ENCODE results near the gene MLH1.

Gene MLH1

GRCh38 chr3:36991147-36991546 lies 2.2 kb upstream of the MLH1 start:
- no peak for DNase-seq (ENCODE audit: low spot score in 2 of 2)
- Mint-ChIP-seq H3K4me1 (peaks cover 23% of the 10 kb centered on the region), H3K27me3 (no peaks in the 10 kb centered on the region), H3K9me3 (no peaks in the 10 kb centered on the region), H3K4me3 (no peak overlapping the region), H3K27ac (ENCODE audit: low read depth) (no peak overlapping the region), H3K36me3 (ENCODE audit: insufficient read depth) (peaks cover 31% of the 10 kb centered on the region)
- ATAC-seq (replicated peaks; ENCODE audit: extremely low read depth, poor library complexity, severe bottlenecking): no peak

GRCh38 chr3:36991923-36992805 lies 1.2 kb upstream of the MLH1 start:
- Mint-ChIP-seq H3K9me3 (no peaks in the 10 kb centered on the region), H3K36me3 (ENCODE audit: insufficient read depth) (peaks cover 35% of the 10 kb centered on the region), H3K27me3 (no peaks in the 10 kb centered on the region), H3K27ac (ENCODE audit: low read depth) (no peak overlapping the region), H3K4me3 (no peak overlapping the region), H3K4me1 (peaks cover 29% of the 10 kb centered on the region)
- DNase-seq (ENCODE audit: low spot score in 2 of 2) (no peak), ATAC-seq (replicated peaks; ENCODE audit: extremely low read depth, poor library complexity, severe bottlenecking) (no peak)

GRCh38 chr3:36992806-36993325 lies 452 bp upstream of the MLH1 start, which contains the start of gene EPM2AIP1:
Gene EPM2AIP1 (minus strand): TSS chr3:36993131. CDS start chr3:36993077, 54 bp downstream.
- peaks cover 39% of the 10 kb centered on the region for H3K36me3 Mint-ChIP-seq (ENCODE audit: insufficient read depth)
- H3K4me1 Mint-ChIP-seq: peaks cover 30% of the 10 kb centered on the region
- H3K9me3 Mint-ChIP-seq: no peaks in the 10 kb centered on the region
- H3K27ac Mint-ChIP-seq (ENCODE audit: low read depth): no peak within 1 kb of the TSS
- no peak within 1 kb of the TSS for H3K4me3 Mint-ChIP-seq
- DNase-seq (ENCODE audit: low spot score in 2 of 2): no peak
- peak; percentile 85 for ATAC-seq (replicated peaks; ENCODE audit: extremely low read depth, poor library complexity, severe bottlenecking)
- H3K27me3 Mint-ChIP-seq: no peaks in the 10 kb centered on the region

- Mint-ChIP-seq H3K27me3 (no peaks in the 10 kb centered on the region), H3K4me1 (no peaks in the 10 kb centered on the region), H3K9me3 (no peaks in the 10 kb centered on the region), H3K4me3 (no peak overlapping the region), H3K27ac (ENCODE audit: low read depth) (no peak overlapping the region), H3K36me3 (ENCODE audit: insufficient read depth) (peaks cover 44% of the 10 kb centered on the region)
- DNase-seq (ENCODE audit: low spot score in 2 of 2) (no peak), ATAC-seq (replicated peaks; ENCODE audit: extremely low read depth, poor library complexity, severe bottlenecking) (no peak)
These were observed 21.3 kb downstream of the MLH1 start for GRCh38 chr3:37014620-37015019.

GRCh38 chr3:37015642-37016041 lies 22.3 kb downstream of the MLH1 start:
- Mint-ChIP-seq H3K4me1 (no peaks in the 10 kb centered on the region), H3K27ac (ENCODE audit: low read depth) (no peak overlapping the region), H3K27me3 (no peaks in the 10 kb centered on the region), H3K36me3 (ENCODE audit: insufficient read depth) (peaks cover 46% of the 10 kb centered on the region), H3K4me3 (no peak overlapping the region), H3K9me3 (no peaks in the 10 kb centered on the region)
- ATAC-seq (replicated peaks; ENCODE audit: extremely low read depth, poor library complexity, severe bottlenecking) (no peak), DNase-seq (ENCODE audit: low spot score in 2 of 2) (no peak)

GRCh38 chr3:37016903-37017302 lies 23.6 kb downstream of the MLH1 start:
- no peaks in the 10 kb centered on the region for H3K27me3 Mint-ChIP-seq
- no peak for ATAC-seq (replicated peaks; ENCODE audit: extremely low read depth, poor library complexity, severe bottlenecking)
- no peaks in the 10 kb centered on the region for H3K9me3 Mint-ChIP-seq
- peaks cover 5% of the 10 kb centered on the region for H3K4me1 Mint-ChIP-seq
- DNase-seq (ENCODE audit: low spot score in 2 of 2): no peak
- no peak overlapping the region for H3K4me3 Mint-ChIP-seq
- H3K27ac Mint-ChIP-seq (ENCODE audit: low read depth): no peak overlapping the region
- peaks cover 44% of the 10 kb centered on the region for H3K36me3 Mint-ChIP-seq (ENCODE audit: insufficient read depth)

- Mint-ChIP-seq H3K9me3 (no peaks in the 10 kb centered on the region), H3K4me1 (peaks cover 5% of the 10 kb centered on the region), H3K27me3 (no peaks in the 10 kb centered on the region), H3K4me3 (no peak overlapping the region), H3K36me3 (ENCODE audit: insufficient read depth) (peaks cover 43% of the 10 kb centered on the region), H3K27ac (ENCODE audit: low read depth) (no peak overlapping the region)
- ATAC-seq (replicated peaks; ENCODE audit: extremely low read depth, poor library complexity, severe bottlenecking): no peak
- no peak for DNase-seq (ENCODE audit: low spot score in 2 of 2)
These were observed 24.4 kb downstream of the MLH1 start for GRCh38 chr3:37017683-37018082.

- DNase-seq (ENCODE audit: low spot score in 2 of 2) (no peak), ATAC-seq (replicated peaks; ENCODE audit: extremely low read depth, poor library complexity, severe bottlenecking) (no peak)
- H3K4me1 Mint-ChIP-seq: peaks cover 10% of the 10 kb centered on the region
- no peak overlapping the region for H3K4me3 Mint-ChIP-seq
- H3K27me3 Mint-ChIP-seq: no peaks in the 10 kb centered on the region
- no peak overlapping the region for H3K27ac Mint-ChIP-seq (ENCODE audit: low read depth)
- H3K36me3 Mint-ChIP-seq (ENCODE audit: insufficient read depth): peaks cover 59% of the 10 kb centered on the region
- H3K9me3 Mint-ChIP-seq: no peaks in the 10 kb centered on the region
These were observed 30.8 kb downstream of the MLH1 start for GRCh38 chr3:37024092-37024491.

- DNase-seq (ENCODE audit: low spot score in 2 of 2): no peak
- Mint-ChIP-seq H3K27me3 (no peaks in the 10 kb centered on the region), H3K9me3 (no peaks in the 10 kb centered on the region), H3K27ac (ENCODE audit: low read depth) (no peak overlapping the region), H3K4me1 (peaks cover 10% of the 10 kb centered on the region), H3K36me3 (ENCODE audit: insufficient read depth) (peaks cover 57% of the 10 kb centered on the region), H3K4me3 (no peak overlapping the region)
- ATAC-seq (replicated peaks; ENCODE audit: extremely low read depth, poor library complexity, severe bottlenecking): no peak
These were observed 31.6 kb downstream of the MLH1 start for GRCh38 chr3:37024820-37025405.

GRCh38 chr3:37025561-37026335 lies 32.4 kb downstream of the MLH1 start:
- no peak for DNase-seq (ENCODE audit: low spot score in 2 of 2)

GRCh38 chr3:37026851-37027250 lies 33.5 kb downstream of the MLH1 start:
- Mint-ChIP-seq H3K4me3 (no peak overlapping the region), H3K27me3 (no peaks in the 10 kb centered on the region), H3K9me3 (no peaks in the 10 kb centered on the region), H3K36me3 (ENCODE audit: insufficient read depth) (peaks cover 52% of the 10 kb centered on the region), H3K4me1 (peaks cover 6% of the 10 kb centered on the region), H3K27ac (ENCODE audit: low read depth) (peak overlapping the region; percentile 44)
- DNase-seq (ENCODE audit: low spot score in 2 of 2) (no peak), ATAC-seq (replicated peaks; ENCODE audit: extremely low read depth, poor library complexity, severe bottlenecking) (no peak)

More at GRCh38 chr3:37025561-37026335, 32.4 kb downstream of the MLH1 start:
- Mint-ChIP-seq H3K27ac (ENCODE audit: low read depth) (no peak overlapping the region), H3K4me3 (no peak overlapping the region), H3K9me3 (no peaks in the 10 kb centered on the region), H3K4me1 (peaks cover 10% of the 10 kb centered on the region), H3K36me3 (ENCODE audit: insufficient read depth) (peaks cover 55% of the 10 kb centered on the region), H3K27me3 (no peaks in the 10 kb centered on the region)
- ATAC-seq (replicated peaks; ENCODE audit: extremely low read depth, poor library complexity, severe bottlenecking): no peak

- peaks cover 47% of the 10 kb centered on the region for H3K36me3 Mint-ChIP-seq (ENCODE audit: insufficient read depth)
- H3K4me3 Mint-ChIP-seq: no peak overlapping the region
- no peak overlapping the region for H3K27ac Mint-ChIP-seq (ENCODE audit: low read depth)
- H3K27me3 Mint-ChIP-seq: no peaks in the 10 kb centered on the region
- DNase-seq (ENCODE audit: low spot score in 2 of 2) (no peak), ATAC-seq (replicated peaks; ENCODE audit: extremely low read depth, poor library complexity, severe bottlenecking) (no peak)
- no peaks in the 10 kb centered on the region for H3K9me3 Mint-ChIP-seq
- peaks cover 11% of the 10 kb centered on the region for H3K4me1 Mint-ChIP-seq
These were observed 35.0 kb downstream of the MLH1 start for GRCh38 chr3:37028329-37028728.
